C4-2B (cell line): Measurements from ENCODE around the gene DNAJC15.

ENCODE experiments used
- CTCF ChIP-seq: fragments of 450-650 bp; conservative IDR thresholded peaks from 2 replicates; pipeline ENCODE4 v1.5.1; 2017; ENCODE audit warnings: mild to moderate bottlenecking
- ZFX ChIP-seq: fragments of 450-650 bp; IDR thresholded peaks from 2 replicates; pipeline ENCODE4 v1.6.1; 2017

- TF ChIP-seq CTCF (no peak), ZFX (no peak)
Observed at GRCh38 chr13:42986176-42986574, 37.2 kb upstream of the DNAJC15 start.
